K562 (cell line): ENCODE data around the gene ZNF740. TPM values are rescaled to one million over a fixed set of nuclear protein-coding genes. Genes with fewer than 3 reads are reported as not detected.
"Not testable (repeated sequence)": the region's sequence is repeated elsewhere in the genome, so short reads cannot be mapped to it uniquely, and the experiment has no call there.

Experiments used
- ATAC-seq: fragments of 200-7000 bp; cut with Tn5 transposase; 3 replicates; pipeline ENCODE4 v1.9.1; 2020; ENCODE audit warnings: moderate library complexity
- BruUV-seq: library from RNA; stranded (reverse); fragments of 400-500 nt; replicated peaks from 2 replicates; lab custom pipeline; 2021; lab: Mats Ljungman, UMichigan
- CTCF ChIA-PET: fragments of 300-600 bp; formaldehyde crosslinking; extraction: SDS; loops from one replicate; lab custom pipeline; 2021; ENCODE audit warnings: low intra/inter-chr PET ratio; lab: Yijun Ruan, JAX
- POLR2A ChIA-PET: fragments of 300-600, 350-650 bp; sonication (Branson Sonifier 250); formaldehyde crosslinking; extraction: SDS; loops from one replicate; lab custom pipeline; 2021; ENCODE audit warnings: antibody characterized with exemption, inconsistent platforms; lab: Yijun Ruan, JAX
- DNase-seq, 4 experiments: peaks; one replicate each; pipeline versions ENCODE4 v3.0.0 to v3.0.0-alpha.2; 2011 to 2018; ENCODE audit warnings: low spot score in 3 of 4, mixed read lengths in 3 of 4; ENCODE audit errors: extremely low read depth in 1 of 4
- FAIRE-seq: peaks from 2 replicates; lab custom pipeline; 2011; peaks lifted over from hg19 to GRCh38; lab: Jason Lieb, UNC
- H2AFZ ChIP-seq: 2 replicates; pipeline ENCODE4 v1.6.0; 2011; ENCODE audit warnings: low read depth, low read length, control low read depth, inconsistent platforms
- H3K27ac ChIP-seq: fragments of 200-600 bp; 3 replicates; pipeline ENCODE4 v1.8.0; 2011; ENCODE audit warnings: low read depth, mild to moderate bottlenecking, control low read depth, inconsistent platforms, low read length, moderate library complexity, mixed read lengths; ENCODE audit errors: extremely low read depth
- H3K27me3 ChIP-seq, 2 experiments: fragments of 300-600 bp in 1 of 2; 2 replicates in 1 of 2; 3 replicates in 1 of 2; pipeline versions ENCODE4 v1.6.0 to v1.8.0; 2011; ENCODE audit warnings: inconsistent platforms in 2 of 2, low read length in 2 of 2, mild to moderate bottlenecking in 1 of 2, mixed read lengths in 1 of 2, moderate library complexity in 1 of 2; ENCODE audit not compliant: control insufficient read depth in 2 of 2, insufficient read depth in 2 of 2
- H3K36me3 ChIP-seq: fragments of 300-600 bp; 3 replicates; pipeline ENCODE4 v1.8.0; 2011; ENCODE audit warnings: mild to moderate bottlenecking, low read length, inconsistent platforms; ENCODE audit not compliant: control insufficient read depth, insufficient read depth
- H3K4me1 ChIP-seq, 2 experiments: fragments of 200-600 bp in 1 of 2; replicated peaks in 1 of 2; 2 replicates in 1 of 2; 3 replicates in 1 of 2; pipeline versions ENCODE4 v1.5.1 to v1.8.0; 2011; ENCODE audit warnings: inconsistent platforms in 2 of 2, low read length in 2 of 2, mild to moderate bottlenecking in 1 of 2, mixed read lengths in 1 of 2, moderate library complexity in 1 of 2; ENCODE audit not compliant: control insufficient read depth in 2 of 2, insufficient read depth in 2 of 2
- H3K4me2 ChIP-seq: 2 replicates; pipeline ENCODE4 v1.6.1; 2011; ENCODE audit warnings: low read length, control low read depth, inconsistent platforms, mixed read lengths; ENCODE audit not compliant: insufficient read depth
- H3K4me3 ChIP-seq: fragments of 200-600 bp; sonication (generic), shearing (Covaris generic); 2 replicates; pipeline ENCODE4 v1.5.1; 2016; ENCODE audit warnings: control low read depth, inconsistent platforms
- H3K79me2 ChIP-seq: fragments of 200-600 bp; 3 replicates; pipeline ENCODE4 v1.8.0; 2011; ENCODE audit warnings: low read length, inconsistent platforms; ENCODE audit not compliant: control insufficient read depth, insufficient read depth
- H3K9ac ChIP-seq, 2 experiments: 2 replicates each; pipeline versions ENCODE4 v1.6.0 to v1.6.1; 2011; ENCODE audit warnings: low read depth in 2 of 2, low read length in 2 of 2, control low read depth in 1 of 2, inconsistent platforms in 1 of 2, mild to moderate bottlenecking in 1 of 2, mixed read lengths in 1 of 2; ENCODE audit not compliant: insufficient read depth in 1 of 2
- H3K9me1 ChIP-seq: one replicate; pipeline ENCODE4 v1.6.0; 2011; ENCODE audit warnings: inconsistent platforms, mild to moderate bottlenecking, low read length, moderate library complexity; ENCODE audit not compliant: control insufficient read depth, insufficient read depth
- H3K9me3 ChIP-seq: replicated peaks from 2 replicates; pipeline ENCODE4 v1.5.1; 2011; ENCODE audit warnings: low read depth, low read length, inconsistent platforms; ENCODE audit not compliant: control insufficient read depth, insufficient read depth
- H4K20me1 ChIP-seq: replicated peaks from 2 replicates; pipeline ENCODE4 v1.6.1; 2011; ENCODE audit warnings: low read length, inconsistent platforms, mixed read lengths; ENCODE audit not compliant: control insufficient read depth, insufficient read depth
- KLF16 ChIP-seq: IDR thresholded peaks from 2 replicates; pipeline ENCODE4 v1.6.1; 2016; ENCODE audit warnings: antibody characterized with exemption
- ZNF184 ChIP-seq: sonication (generic); formaldehyde crosslinking; IDR thresholded peaks from 2 replicates; pipeline ENCODE4 v1.5.0; 2020; ENCODE audit warnings: missing genetic modification reagents
- WGBS: fragments of 100-300 bp; shearing (Covaris generic); methylation state at CpG from one replicate; pipeline ENCODE4 v1.1.6; 2016; ENCODE audit warnings: low coverage, mixed read lengths; ENCODE audit not compliant: insufficient coverage; ENCODE audit errors: missing lambda C conversion rate; 5-methylcytosine and 5-hydroxymethylcytosine counted together
- in situ Hi-C: fragments of 300-500 bp; cut with MboI; formaldehyde crosslinking; loops from 4 replicates; pipeline ENCODE4 v1.15.0; 2018; ENCODE audit warnings: inconsistent platforms, mixed read lengths
- intact Hi-C: fragments of 100-400 bp; cut with micrococcal nuclease; formaldehyde crosslinking; loops from 2 replicates; pipeline ENCODE4 v1.14.2; 2022
- polyA plus RNA-seq, 8 experiments: library from polyadenylated mRNA; depleted of rRNA in 4 of 8; stranded (reverse) in 5 of 8; unstranded in 3 of 8; fragments of >200 nt; fragmentation: Nextera tagmentation in 2 of 8; fragmentation: Illumina TruSeq in 1 of 8; extraction: Ambion mirVana in 2 of 8; extraction: Trizol in 1 of 8; gene quantifications; 2 replicates each; pipeline versions ENCODE4 v1.2.1 to v1.2.3, GENCODE V29; 2011 to 2014; ENCODE audit warnings: inconsistent platforms in 1 of 8, missing spikeins in 1 of 8
- total RNA-seq, 7 experiments: library from RNA; depleted of rRNA in 6 of 7; stranded (reverse); fragments of >200 nt in 6 of 7; fragmentation: Illumina TruSeq in 2 of 7; extraction: Trizol in 2 of 7; gene quantifications; 2 replicates each; pipeline versions ENCODE4 v1.2.1 to v1.2.3, GENCODE V29; 2011 to 2021; ENCODE audit warnings: low replicate concordance in 1 of 7

ZNF740 gene
- total and polyA plus RNA-seq, 9 of the 15 experiments (the other 6 are each of a cell fraction or from before 2014, with no cell fraction given) = 0.57 to 46.4 (median 18.6) TPM

GRCh38 chr12:53161119-53161911 is 19.2 kb upstream of the ZNF740 start:
- DNase-seq = no peak
- in situ Hi-C loops = no loop called here
- Histone ChIP-seq H3K4me1 (peaks cover 11 to 16% of the 10 kb centered on the region in 2 experiments; a peak in 4 of 5 replicates), H2AFZ (no peak overlapping the region), H3K36me3 (no peaks in the 10 kb centered on the region), H3K27me3 (no peaks in the 10 kb centered on the region), H3K27ac (no peak overlapping the region), H3K4me3 (no peak overlapping the region), H3K9me3 (no peaks in the 10 kb centered on the region), H3K9ac (no peak overlapping the region), H3K4me2 (no peak overlapping the region), H4K20me1 (no peaks in the 10 kb centered on the region), H3K79me2 (no peaks in the 10 kb centered on the region), H3K9me1 (no peaks in the 10 kb centered on the region)
- CTCF ChIA-PET = interaction anchor here (0.5 to 2.6 kb wide), 2 partner anchors 127 to 183 kb away, joined by 4 to 7 read pairs; no protein-coding TSS in a partner anchor
- no TSS peak for BruUV-seq
- WGBS = 71% methylated on average over 8 of the region's 8 CpGs
- intact Hi-C loops = no loop called here
- POLR2A ChIA-PET = interaction anchor here (0.7 to 2.7 kb wide), 7 partner anchors 10 to 164 kb away, joined by 3 to 15 read pairs (median 4); partner anchors contain the start of genes CSAD and ZNF740
- no peak for ATAC-seq
- no peak for FAIRE-seq
- TF ChIP-seq ZNF184 (CRISPR knock-in tag) (0 out of 2 replicates have a peak, but pooled peaks have one; percentile 17), KLF16 (no peak)

DNA sequence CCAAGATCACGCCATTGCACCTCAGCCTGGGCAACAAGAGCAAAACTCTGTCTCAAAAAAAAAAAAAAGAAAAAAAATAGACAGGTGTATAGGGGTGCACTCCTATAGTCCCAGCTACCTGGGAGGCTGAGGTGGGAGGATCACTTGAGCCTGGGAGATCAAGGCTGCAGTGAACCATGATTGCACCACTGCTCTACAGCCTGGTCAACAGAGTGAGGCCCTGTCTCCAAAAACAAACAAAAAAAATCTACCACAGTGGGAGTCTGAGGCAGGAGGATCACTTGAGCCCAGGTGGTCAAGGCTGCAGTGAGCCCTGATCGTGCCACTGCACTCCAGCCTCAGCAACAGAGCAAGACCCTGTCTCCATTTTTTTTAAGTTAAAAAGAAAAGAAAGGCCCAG is 17.5 kb upstream of the ZNF740 start:
- in situ Hi-C loops, BruUV-seq, H4K20me1 ChIP-seq, H3K9ac ChIP-seq, H3K27ac ChIP-seq, ATAC-seq, H3K27me3 ChIP-seq, H2AFZ ChIP-seq, H3K4me3 ChIP-seq, DNase-seq, H3K9me1 ChIP-seq, H3K9me3 ChIP-seq, intact Hi-C loops, H3K79me2 ChIP-seq, FAIRE-seq, H3K36me3 ChIP-seq, H3K4me2 ChIP-seq, POLR2A ChIA-PET, CTCF ChIA-PET: not testable (repeated sequence)
- H3K4me1 ChIP-seq = peaks cover 11 to 15% of the 10 kb centered on the region in 2 experiments; a peak in 4 of 5 replicates
- WGBS = 59% methylated on average over 2 of the region's 2 CpGs
